ENCODE measurements around the gene TBC1D8.

TBC1D8 gene

GRCh38 chr2:101026923-101027469 lies 124.2 kb downstream of the TBC1D8 start:
- DNase-seq (ENCODE audit: low spot score): no peak

- DNase-seq (ENCODE audit: low spot score): no peak
Observed at GRCh38 chr2:101026253-101026701, 124.9 kb downstream of the TBC1D8 start.

DNA sequence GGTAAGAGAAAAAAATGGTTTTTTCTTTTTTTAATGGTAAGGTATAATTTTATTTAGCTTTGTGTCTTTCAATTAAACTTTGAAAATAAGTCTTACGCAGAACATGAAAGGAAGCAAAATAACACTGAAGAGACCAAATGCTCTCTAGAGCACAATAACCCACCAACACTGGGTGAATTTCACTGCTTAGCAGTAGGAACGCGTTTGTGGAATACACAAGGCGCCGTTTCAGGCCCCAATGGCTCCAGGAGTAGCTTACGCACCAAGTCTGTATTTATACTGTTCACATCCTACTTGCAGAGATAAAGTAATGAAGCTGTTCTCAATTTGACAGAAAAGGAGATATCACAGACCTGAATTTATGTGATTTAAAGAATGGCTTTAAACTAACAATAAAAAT lies 125.6 kb downstream of the TBC1D8 start:
- no peak for DNase-seq (ENCODE audit: low spot score)

- no peak for DNase-seq (ENCODE audit: low spot score)
Observed at GRCh38 chr2:101023327-101024107, 127.7 kb downstream of the TBC1D8 start.

GRCh38 chr2:101022221-101022620 lies 129.0 kb downstream of the TBC1D8 start:
- DNase-seq (ENCODE audit: low spot score): no peak

GRCh38 chr2:101018934-101019333 lies 132.2 kb downstream of the TBC1D8 start:
- DNase-seq (ENCODE audit: low spot score): no peak

DNA sequence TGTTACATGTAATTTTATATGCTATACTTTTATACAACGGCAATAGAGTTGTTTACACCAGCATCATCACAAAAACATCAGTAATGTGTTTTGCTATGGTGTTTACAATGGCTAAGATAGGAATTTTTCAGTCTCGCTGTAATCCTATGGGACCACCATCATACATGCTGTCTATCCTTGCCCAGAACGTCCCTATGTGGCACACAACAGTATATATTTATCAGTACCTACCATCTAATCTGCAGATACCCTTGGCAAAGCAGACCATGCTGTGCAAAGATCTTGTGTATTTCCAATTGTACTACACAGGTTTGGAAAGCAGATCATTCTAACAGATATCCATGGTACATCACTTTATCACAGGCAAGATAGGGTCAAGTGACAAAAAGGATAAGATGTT lies 133.8 kb downstream of the TBC1D8 start:
- no peak for DNase-seq (ENCODE audit: low spot score)

DNA sequence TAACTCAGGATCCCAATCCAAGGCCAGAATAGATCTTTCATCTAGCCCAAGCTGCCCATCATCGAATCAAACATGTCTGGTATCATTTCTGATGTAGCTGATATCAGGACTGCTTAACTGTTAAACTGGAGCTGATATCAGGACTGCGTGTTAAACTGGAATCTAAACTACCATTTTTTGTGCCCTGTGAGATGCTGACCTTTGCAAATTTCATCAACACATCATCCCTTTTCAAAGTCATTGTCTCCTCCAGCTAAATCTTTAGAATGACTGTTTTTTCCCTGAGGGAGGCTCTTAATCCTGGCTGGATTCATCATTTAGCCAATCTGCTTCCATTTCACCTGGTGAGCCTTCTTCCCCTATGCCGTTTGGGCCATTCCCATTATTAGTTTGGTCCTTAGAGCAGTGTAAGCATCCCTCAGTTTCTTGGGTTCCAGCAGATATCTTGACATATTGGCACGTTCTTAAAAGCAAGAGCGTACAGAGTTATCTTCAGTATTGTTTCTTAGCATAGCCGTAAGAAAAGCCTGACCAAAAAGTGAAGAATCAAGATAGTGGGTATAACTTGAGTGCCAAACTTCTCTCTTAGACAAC lies 136.8 kb downstream of the TBC1D8 start:
- no peak for DNase-seq (ENCODE audit: low spot score)

- DNase-seq (ENCODE audit: low spot score): peak; percentile 25
Observed at GRCh38 chr2:101012706-101013181, 138.4 kb downstream of the TBC1D8 start.

DNA sequence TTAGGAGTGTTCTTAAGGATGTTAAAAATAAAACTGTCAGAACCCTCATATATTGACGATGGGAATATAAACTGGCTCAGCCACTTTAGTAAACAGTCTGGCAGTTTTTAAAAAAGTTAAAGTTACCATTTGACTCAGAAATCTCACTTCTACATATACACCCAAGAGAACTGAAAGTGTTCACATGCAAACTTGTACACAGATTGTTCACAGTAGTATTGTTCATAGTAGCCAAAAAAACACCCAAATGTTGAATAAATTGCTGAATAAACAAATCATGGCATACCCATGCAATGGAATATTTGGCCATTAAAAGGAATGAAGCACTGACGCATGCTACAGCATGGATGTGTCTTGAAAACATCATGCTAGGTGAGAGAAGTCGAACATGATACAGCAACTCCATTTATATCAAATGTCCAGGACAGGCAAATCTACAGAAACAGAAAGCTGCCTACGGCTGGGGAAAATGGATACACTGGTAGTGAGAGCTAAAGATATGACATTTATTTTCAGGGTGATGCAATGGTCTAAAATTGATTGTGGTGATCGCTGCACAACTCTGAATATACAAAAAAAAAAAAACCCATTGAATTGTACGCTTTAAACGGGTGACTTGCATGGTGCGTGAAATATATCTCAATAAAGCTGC lies 139.0 kb downstream of the TBC1D8 start:
- DNase-seq (ENCODE audit: low spot score): no peak

DNA sequence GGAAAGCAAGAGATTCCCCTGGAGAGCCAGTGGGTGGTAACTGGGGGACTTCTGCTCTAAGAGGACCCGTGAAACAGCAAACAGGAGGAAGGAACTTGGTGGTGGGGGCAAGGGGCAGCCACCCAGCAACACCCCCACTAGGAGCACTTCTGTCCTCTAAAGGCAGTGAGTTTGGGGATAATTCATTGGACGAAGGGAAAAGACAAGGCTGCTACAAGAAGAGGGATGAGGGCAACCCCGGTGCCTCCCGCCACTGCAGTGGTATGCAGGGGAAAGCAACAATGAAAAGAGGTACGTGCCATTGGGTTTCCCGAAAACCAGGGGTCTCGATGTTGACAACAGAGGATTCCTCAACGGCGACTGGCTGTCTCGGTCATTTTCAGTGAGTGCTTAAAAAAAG lies 140.0 kb downstream of the TBC1D8 start:
- DNase-seq (ENCODE audit: low spot score): no peak

- no peak for DNase-seq (ENCODE audit: low spot score)
Observed at GRCh38 chr2:101007415-101008345, 143.5 kb downstream of the TBC1D8 start.

DNA sequence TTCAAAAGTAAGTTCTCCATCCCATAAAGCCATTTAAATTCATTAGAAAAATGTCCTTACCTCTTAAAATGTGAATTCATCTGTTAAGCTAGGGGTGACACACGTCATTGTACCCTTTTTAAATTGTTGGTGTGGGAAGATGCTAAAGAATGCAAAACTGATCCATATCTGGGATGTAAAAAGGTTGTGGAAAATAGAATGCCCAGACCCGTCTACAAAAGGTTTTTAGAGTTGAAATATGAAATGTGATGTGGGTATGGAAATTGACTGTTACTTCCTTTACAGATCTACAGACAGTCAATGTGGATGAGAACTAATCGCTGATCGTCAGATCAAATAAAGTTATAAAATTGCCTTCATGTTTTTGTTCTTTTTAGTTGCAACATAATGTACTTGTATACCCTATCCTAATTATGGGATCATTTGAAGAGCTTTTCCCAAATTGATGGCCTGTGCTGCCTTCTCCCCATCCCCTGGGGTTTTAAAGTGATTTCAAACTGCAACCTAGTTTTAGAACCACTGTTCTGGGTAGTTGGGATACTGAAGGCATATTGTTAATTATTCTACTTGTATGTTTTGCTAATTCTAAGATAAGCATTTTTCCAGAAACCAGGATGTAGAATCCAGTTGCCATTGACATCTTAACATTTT lies 145.0 kb downstream of the TBC1D8 start:
- DNase-seq (ENCODE audit: low spot score): no peak

DNA sequence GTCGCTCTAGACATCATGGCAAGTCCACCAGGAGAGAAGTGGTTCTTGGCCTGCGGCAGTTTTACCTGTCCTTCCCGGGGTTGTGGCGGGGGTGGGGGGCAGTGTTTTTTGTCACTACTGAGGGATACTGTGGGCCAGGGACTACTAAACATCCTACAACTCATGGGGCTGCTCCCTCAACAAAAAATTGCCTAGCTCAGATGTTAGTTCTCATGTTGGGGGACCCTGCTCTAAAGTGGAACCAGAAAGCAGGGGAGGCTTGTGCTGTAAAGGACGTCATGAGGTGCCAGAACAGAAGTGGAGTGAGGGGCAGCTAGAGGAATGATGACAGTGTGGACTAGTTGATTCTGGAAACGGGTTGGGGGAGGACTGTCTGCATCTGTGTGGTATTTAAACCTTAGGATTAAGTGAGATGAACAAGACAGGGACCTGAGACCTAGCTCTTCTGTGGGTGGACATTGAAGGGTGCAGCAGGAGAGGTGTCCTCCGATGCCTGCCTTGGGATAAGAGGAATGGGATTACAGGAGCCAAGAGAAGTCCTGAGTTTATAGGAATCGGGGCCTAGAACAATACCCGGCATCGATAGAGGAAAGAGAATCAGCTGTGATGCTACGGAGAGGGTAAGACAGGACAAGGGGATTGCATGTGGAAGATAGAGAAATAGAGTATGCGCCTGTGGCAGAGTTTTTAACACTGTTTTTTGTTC lies 146.4 kb downstream of the TBC1D8 start:
- DNase-seq (ENCODE audit: low spot score): no peak

DNA sequence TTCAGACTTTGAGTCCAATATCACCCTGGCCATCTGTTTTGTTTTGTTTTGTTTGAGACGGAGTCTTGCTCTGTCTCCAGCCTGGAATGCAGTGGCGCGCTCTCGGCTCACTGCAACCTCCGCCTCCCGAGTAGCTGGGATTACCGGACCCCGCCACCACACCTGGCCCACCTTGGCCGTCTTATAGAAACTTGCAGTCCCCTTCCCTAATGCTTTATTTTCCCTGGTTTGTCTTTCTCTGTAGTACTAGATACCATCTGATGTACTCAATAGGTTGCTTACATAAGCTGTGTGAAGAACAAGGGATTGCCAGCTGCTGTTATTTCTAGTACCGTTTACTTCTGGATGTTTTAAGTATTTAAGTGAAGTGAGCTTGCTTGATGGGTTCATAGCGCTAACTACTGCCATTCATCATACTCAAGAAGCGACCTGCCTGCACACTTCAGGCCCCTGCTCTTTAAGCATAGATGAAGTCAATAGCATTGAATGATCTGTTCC lies 147.9 kb downstream of the TBC1D8 start:
- DNase-seq (ENCODE audit: low spot score): no peak

GRCh38 chr2:101002562-101003277 lies 148.5 kb downstream of the TBC1D8 start:
- no peak for DNase-seq (ENCODE audit: low spot score)

- peak; percentile 95 for DNase-seq (ENCODE audit: low spot score)
Observed at GRCh38 chr2:101001691-101002561, 149.3 kb downstream of the TBC1D8 start, which contains the start of gene RPL31. Gene RPL31 (plus strand): TSS chr2:101002289. CDS start chr2:101002702, 413 bp downstream.

DNA sequence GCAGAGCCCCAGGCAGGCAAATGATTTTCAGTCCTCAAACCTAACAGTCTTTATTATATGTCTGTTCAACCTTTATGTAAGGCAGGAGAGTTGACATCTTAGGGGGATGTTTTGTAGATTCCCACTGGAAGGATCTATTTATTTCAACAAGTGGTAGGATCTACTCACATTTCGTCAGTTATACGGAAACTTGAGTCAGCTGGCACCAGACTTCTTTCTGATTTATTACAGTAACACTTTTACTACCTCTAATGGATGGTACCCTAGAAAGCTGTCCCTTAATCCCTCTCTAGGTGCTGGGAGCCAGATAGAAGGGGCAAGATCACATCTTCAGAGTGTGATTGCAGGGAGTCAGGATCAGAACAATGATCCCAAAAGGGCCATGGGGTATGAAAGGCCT lies 151.2 kb downstream of the TBC1D8 start:
- DNase-seq (ENCODE audit: low spot score): no peak

DNA sequence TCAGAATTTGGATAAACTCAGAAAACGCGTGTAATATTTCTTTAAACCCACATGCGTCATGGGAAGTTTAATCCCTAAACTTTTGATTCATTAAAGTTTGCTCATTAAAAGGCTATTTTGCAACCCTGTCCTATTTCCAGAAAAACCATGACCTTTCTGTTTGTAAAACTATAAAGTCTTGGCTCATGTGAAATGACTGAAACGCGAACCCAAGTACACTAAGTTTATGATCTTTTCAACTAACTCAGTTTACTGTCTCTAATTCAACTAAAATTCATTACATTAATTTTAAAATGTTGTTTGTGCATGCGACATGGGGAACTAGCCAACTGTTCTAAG lies 153.0 kb downstream of the TBC1D8 start:
- no peak for DNase-seq (ENCODE audit: low spot score)

Data from germinal center (tissue), 1 donor.